HG03060 (cell line): ENCODE measurements around the gene LTB4R2.

Experiments used
- ATAC-seq: cut with Tn5 transposase; IDR thresholded peaks from one replicate; pipeline ENCODE4 v1.9.1; 2021; ENCODE audit warnings: low read depth, moderate number of reproducible peaks; ENCODE audit not compliant: unreplicated experiment

The LTB4R2 gene

DNA sequence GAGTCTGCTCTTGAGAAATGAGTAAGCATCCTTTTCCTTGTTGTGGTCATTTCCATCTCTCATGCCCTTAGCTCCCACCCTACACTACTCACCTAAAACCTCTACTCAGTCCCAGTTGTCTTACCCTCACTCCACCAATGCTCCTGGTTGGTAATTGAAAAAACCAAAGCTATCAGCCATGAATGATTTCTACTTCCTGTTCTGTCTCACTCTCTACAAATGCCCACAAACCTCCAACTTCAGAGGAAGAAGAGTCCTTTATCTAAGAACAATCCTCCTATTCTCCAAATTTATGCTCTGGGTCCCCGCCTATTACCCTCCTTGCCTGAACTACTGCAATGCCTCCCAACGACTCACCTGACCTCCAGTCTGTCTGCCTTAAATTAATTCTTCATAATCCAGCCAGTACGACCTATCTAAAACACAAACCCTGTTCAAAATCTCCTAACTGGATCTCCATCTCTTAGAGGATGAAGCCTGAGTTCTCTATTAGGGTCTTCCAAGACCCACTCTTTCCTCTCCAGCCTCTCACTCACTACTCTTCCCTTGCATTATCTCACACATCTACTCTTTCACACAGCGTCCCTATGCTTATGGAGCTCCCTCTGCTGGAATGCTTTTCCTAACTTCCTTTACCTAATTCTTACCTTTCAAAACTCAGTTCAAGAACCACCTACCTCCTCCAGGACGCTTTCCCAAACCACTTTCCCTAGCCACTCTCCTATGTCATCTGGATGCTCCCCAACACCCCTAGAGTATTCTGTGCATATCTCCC is 12.6 kb upstream of the LTB4R2 start:
- no peak for ATAC-seq

DNA sequence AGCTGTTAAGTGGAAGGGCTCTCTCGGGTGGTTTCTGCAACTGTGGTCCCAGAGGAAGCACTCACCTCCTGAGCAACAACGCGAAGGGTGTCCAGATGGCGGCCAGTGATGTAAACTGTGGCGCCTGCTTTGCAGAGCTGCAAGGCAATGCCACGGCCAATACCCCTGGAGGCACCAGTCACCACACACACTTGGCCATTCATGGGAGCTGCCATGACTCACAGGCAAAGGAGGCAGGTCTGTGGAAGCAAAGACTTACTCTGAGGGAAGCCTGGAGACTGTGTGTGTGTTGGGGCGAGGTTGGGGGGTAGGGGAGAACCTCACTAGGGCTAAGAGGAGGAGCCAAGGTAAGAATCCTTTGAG is 11.1 kb upstream of the LTB4R2 start:
- no peak for ATAC-seq

DNA sequence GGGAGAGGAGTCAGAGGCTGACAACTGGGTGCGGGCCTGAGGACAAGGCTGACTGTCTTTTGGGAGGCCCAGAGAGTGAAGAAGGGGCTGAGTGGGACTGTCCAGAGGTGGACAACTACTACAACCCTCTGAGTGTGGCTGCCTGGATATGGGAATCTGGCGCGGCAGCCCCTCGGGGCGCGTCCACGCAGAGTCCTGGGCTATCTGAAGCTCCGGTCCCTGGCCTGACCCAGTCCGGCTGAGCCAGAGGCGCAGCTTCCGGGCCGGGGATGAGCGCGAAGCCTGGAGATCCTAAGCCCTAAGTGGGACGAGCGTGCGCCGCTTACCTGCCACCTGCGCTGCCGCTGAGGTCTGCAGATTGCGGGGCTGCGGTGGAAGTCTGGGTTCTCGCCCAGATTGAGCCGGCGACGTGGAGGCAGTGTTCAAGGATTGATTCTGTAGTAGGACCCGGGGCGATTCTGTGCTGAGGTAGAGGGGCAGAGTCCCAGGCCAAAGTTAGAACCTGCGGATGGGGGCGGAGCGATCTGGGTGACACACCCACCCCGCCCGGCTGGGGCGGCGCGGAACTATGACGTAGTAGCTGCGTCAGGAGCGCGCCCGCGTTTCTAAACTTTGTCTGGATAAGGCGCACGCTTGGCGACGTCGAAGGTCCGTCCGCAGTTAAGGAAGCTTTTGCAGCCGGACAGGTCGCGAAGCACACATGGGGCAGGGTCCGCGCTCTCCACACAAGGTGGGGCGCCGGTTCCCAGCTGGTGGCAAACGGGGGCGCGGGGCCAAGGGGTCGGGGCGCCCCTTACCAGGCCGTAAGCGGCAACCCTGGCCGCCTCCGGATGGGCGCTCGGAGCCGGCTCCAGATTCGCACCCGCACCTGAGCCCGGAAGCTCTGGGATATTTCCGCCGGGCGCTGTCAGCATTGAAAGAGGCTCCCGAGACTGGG is 10.4 kb upstream of the LTB4R2 start, which contains the start of the genes DHRS1 and NOP9:
TSS of gene DHRS1 (minus strand) at position 526 of the 937 bp plus-strand sequence. CDS start 674 bp downstream, outside the sequence.
TSS of gene NOP9 (plus strand) at position 596 of the 937 bp plus-strand sequence. CDS start at position 701, 105 bp downstream.
- peak; percentile 42 for ATAC-seq

DNA sequence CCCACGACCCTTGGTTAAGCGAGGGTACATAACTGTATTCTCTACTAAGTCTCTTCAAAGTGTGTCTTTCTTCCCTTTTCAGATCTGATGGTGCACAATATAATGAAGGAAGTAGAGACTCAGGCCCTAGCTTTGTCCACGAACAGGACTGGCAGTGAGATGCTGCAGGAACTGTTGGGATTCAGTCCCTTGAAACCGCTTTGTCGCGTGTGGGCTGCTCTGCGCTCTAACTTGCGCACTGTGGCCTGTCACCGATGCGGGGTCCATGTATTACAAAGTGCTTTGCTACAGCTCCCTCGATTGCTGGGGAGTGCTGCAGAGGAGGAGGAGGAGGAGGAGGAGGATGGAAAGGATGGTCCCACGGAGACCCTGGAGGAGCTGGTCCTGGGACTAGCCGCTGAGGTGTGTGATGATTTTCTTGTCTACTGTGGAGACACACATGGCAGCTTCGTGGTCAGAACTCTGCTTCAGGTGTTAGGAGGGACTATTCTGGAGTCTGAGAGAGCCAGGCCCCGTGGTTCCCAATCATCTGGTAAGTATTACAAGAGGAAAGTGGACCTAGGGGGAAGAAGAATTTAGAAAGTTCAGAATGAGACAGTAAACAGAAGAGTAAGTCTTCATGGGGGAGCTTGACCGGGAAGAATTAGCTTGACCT is 9.5 kb upstream of the LTB4R2 start:
- no peak for ATAC-seq

DNA sequence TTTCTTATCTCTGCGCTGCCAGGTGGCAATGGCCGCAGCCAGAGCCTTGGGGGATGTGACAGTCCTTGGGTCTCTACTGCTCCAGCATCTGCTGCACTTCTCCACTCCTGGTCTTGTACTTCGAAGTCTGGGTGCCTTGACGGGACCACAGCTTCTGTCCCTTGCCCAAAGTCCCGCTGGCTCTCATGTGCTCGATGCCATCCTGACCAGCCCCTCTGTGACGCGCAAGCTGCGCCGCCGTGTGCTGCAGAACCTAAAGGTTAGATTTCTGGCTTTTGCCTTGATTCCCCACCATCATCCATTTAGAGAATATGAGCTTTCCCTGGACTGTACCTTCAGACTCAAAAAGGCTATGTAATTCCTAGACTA is 5.9 kb upstream of the LTB4R2 start:
- ATAC-seq: no peak

DNA sequence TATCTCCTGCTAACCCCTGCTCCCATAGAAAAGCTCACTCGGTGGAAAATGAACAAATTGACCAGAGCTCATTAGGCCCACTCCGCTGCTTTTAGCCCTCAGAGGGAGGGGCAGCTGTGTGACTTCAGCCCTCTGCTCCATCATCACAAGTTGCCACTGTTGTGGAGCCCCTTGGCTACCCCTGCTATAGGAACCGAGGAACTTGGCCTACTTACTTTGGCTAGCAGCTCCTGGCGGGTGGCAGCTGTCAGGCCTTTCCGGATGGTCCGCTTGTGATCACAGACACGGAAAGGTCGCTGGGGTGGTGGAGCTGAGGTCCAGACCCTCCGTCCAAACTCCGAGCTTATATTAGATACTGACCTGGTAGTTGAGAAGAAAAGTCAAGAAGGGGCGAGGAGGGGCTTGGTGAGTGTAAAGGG is 2.8 kb upstream of the LTB4R2 start:
- no peak for ATAC-seq

DNA sequence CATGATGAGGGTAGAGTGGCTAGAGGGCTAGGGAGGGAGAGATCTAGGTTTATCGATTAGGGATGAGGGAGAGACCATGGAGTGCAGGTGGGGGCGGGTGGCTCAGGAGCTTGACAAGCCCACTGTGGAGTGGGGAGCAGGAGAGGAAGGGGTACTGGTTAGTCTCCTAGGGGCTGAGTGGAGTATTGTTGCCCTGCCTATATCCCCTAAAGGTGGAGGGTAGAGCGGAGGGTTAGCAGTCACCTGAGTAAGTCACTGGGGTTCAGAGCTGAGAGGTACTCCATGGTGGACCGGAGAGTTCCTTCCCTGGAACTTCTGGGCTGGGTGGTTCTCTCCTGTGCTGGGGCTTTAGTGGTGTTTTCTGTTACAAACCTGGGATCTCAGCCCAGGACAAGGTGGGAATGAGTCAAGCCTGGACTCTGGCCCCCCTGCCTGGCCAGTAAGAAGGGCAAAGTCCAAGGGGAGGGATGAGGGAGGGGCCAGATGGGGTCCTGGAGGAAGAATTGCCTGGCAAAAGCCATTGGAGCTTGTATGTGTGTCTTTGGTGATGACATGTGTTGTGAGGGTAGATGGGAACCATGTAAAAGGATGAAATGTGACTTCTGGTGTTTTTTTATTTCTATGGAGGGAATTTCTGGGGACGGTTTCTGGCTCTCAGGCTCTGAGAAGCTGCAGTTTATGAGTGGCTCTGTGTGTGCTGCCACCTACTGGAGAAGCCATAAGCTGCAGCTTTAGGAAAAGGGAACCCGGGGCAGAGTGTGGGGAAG is 2.2 kb upstream of the LTB4R2 start, which contains the start of gene CIDEB:
TSS of gene CIDEB (minus strand) at position 403 of the 767 bp plus-strand sequence. CDS start at position 284, 119 bp downstream.
- ATAC-seq: no peak

DNA sequence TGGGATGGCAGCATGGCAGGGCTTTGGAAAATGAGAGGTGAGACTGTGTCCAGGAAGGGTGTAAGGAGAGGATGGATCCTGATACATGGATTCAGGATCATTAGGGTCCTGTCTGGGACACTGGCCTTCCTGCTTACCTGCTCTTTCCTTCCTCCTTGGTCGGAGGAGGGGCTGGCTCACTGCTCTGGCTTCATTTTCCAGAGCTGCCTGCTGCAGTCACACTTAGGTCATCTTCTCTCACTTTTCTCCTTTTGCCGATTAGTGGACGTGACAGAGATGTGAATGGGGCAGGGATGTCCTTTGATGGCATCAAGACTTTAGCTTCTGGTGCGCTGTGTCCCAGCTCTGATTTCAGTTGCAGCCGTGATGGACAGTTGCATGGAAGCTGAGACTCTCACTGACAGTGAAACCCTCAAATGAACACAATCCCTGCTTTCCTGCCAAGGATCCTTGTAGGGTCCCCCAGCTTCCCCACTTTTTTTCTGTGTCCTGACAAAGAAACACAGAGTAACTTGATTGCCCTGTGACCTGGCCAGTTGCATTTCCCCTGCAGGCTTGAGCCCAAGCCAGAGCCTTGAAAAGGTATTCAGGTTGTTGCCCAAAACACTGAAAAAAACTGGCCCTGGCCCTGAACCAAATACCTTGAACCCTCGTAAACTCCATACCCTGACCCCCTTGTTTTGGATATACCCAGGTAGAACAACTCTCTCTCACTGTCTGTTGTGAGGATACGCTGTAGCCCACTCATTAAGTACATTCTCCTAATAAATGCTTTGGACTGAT is 1.4 kb upstream of the LTB4R2 start:
- no peak for ATAC-seq

DNA sequence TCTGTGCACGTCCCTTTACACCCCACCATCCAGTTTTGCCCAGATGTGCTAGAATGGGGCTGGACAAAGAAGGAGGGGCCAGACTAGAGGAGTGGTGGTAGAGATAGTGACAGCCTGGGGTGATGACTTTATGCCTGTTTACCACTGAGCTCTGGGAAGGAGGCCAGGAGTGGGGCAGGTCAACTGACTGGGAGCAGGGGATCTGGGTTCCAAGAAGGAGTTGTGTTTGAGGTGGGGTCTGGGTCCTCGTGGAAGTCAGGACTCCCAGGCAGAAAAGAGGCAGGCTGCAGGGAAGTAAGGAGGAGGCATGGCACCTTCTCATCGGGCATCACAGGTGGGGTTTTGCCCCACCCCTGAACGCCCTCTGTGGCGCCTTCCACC is 315 bp downstream of the LTB4R2 start:
- no peak for ATAC-seq

DNA sequence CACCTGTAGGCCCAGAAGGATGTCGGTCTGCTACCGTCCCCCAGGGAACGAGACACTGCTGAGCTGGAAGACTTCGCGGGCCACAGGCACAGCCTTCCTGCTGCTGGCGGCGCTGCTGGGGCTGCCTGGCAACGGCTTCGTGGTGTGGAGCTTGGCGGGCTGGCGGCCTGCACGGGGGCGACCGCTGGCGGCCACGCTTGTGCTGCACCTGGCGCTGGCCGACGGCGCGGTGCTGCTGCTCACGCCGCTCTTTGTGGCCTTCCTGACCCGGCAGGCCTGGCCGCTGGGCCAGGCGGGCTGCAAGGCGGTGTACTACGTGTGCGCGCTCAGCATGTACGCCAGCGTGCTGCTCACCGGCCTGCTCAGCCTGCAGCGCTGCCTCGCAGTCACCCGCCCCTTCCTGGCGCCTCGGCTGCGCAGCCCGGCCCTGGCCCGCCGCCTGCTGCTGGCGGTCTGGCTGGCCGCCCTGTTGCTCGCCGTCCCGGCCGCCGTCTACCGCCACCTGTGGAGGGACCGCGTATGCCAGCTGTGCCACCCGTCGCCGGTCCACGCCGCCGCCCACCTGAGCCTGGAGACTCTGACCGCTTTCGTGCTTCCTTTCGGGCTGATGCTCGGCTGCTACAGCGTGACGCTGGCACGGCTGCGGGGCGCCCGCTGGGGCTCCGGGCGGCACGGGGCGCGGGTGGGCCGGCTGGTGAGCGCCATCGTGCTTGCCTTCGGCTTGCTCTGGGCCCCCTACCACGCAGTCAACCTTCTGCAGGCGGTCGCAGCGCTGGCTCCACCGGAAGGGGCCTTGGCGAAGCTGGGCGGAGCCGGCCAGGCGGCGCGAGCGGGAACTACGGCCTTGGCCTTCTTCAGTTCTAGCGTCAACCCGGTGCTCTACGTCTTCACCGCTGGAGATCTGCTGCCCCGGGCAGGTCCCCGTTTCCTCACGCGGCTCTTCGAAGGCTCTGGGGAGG is 985 bp downstream of the LTB4R2 start, which contains the start of gene LTB4R:
TSS of gene LTB4R (plus strand) at position 857 of the 959 bp plus-strand sequence. CDS start 4,150 bp downstream, outside the sequence.
- ATAC-seq: peak; percentile 46

DNA sequence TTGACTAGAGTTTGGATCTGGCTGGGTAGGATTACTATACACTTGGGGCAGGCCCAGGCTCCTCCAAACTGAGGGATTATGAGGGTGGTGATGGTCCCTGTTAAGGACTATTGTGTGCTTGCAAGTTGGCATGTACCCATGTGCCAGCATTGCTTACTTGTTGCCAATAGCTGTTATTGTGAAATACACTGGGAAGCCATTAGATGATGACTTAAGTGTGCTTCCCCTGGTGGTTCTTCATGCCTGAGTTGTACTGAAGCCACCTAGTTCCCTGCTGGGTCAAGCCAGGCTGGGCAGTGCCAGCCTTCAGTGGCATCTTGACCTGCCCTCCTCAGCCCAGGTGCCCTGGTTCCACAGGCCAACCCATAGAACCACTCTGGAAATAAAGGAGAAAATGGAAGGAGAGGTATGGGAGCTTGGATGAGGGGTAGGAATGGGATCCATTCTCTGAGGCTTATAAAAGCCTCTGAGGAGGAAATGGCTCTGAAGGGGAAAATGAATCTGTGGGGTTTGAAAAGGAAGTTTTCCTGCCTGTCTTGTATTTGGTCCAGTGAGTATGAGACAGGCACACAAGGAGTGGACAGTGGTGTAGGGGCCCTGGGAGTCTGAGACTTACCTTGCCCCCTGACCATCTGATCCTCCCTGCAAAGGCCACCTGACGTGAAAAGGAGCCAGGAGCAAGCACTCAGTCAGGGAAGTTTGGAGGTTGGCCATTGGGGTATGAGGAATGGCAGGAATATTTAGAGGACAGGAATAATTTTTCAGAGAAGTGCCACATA is 2.1 kb downstream of the LTB4R2 start:
- no peak for ATAC-seq

DNA sequence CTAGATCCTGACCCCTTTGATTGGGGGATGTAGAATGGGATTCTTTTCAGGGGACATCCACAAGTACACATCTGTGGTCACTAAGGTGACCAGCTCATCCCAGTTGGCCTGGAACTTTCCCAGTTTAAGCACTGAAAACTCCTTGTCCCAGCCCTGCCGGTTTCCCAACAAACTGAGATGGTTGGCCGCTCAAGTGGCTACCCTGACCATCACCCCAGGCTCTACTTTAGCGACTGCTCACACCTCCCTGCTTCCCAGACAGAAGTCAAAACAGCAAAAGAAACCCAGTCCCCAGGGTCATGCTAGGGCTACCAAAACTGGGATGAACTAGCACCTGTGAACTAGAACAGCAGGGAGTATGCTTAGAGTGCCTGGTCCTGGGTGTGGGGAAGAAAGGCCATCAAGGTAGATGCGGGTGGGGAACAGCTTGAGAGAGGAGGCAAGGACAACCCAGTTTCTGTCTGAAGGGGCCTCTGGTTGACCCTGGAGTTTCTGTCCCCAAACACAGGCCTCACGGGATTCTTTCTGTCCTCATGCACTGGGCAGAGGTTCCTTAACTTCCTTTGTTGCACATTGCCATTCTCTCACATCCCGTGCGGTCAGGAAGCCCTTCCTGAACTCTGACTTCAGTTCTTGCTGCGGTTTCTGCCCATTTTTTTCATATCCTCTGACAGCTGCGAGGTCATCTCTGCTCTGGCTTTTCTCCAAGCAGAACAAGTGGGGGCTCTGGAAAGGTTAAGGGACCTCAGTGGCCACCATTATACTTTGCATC is 3.0 kb downstream of the LTB4R2 start:
- ATAC-seq: no peak

DNA sequence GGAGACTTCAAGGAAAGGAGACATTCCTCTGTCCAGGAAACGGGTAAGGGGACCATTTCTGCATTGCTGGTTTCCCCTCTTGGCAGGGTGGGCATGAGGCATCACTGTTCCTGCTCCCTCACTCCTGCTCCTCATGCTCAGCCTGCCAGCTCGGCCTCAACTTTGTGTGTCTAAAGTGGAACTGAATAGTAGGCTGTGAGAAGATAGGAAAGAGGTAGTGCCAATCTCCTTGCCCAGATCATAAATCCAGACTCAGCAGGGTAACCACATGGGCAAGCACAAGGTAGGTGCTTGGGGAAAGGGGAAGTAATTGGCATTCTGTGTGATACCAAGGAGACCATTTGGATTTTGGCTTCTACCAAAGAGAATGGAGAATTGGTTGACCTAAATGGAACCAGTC is 4.0 kb downstream of the LTB4R2 start:
- ATAC-seq: no peak

DNA sequence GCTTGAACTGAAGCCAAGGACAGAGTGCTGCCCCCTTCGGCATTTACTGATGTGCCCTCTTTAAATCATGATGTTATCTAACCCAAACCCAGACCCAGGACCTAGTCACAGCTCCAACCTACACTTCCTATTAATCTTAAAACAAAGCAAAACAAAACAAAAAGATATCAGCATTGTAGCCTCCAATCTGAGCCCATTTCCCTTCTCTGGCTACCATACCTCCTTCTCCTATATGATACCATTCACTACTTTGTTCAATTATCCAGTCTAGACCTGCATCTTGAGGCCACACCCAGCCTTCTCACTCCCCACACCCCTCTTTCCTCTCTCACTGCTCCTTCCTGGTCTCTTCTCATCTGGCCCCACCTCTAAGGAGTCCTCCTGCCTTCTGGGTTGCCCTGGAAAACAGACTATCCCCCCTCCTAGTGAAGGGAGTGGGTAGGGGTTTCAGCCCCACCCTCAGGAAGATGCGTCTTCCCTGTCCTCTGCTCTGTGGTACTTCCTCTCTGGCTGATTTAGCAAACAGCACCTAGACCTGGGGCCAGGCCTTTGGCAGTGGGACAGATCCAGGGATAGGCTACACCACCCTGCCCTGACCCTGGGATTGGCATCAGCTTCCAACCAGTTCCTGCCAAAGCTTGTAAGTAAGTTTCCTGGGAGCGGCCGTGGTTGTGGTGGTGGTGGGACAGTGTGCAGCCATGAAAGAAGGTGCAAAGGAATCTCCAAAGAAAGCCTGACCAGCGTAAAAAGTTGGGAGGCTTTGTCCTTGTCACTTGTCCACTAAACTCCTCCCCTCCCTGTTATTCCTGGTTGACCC is 4.6 kb downstream of the LTB4R2 start:
- no peak for ATAC-seq

DNA sequence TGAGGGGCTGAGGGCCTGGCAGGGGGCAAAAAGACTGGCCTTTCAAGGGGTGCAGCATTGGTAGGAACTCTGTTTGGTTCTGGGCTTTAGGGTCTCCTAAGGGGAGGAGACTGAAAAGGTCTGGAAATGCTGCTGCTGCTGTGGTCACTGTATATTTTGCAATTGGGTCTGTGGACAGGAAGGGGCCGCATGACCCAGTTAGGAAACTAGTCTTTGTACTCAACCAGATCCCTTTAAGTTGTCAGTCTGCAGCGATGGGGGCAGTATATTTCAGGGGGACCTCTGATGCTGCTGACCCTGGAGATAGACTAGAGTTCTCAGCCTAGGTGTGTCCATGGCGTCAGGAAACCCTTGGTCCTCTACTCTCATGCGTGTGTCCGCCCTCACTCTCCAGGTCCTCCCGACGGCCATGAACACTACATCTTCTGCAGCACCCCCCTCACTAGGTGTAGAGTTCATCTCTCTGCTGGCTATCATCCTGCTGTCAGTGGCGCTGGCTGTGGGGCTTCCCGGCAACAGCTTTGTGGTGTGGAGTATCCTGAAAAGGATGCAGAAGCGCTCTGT is 5.4 kb downstream of the LTB4R2 start:
- no peak for ATAC-seq
